NB4 (cell line): ENCODE data around the gene ADORA2A.

Experiments used
- CTCF ChIP-seq: IDR thresholded peaks from one replicate; pipeline ENCODE4 v1.5.1; 2012; ENCODE audit warnings: low read depth, low read length
- POLR2A ChIP-seq: IDR thresholded peaks from 2 replicates; pipeline ENCODE4 v1.6.1; 2011; ENCODE audit warnings: mild to moderate bottlenecking; ENCODE audit not compliant: insufficient read length; ENCODE audit errors: extremely low read depth

GRCh38 chr22:24483976-24484545, 56.7 kb downstream of the ADORA2A start:
- TF ChIP-seq CTCF (no peak), POLR2A (no peak)
